H1 (cell line): ENCODE measurements around the gene AGAP1. TPM values are rescaled to one million over a fixed set of nuclear protein-coding genes. Genes with fewer than 3 reads are reported as not detected.

ENCODE experiments used
- BRCA1 ChIP-seq: IDR thresholded peaks from 2 replicates; pipeline ENCODE4 v1.6.1; 2012; ENCODE audit warnings: low read depth, low read length, improper control_type of control experiment
- POU5F1 ChIP-seq: IDR thresholded peaks from 2 replicates; pipeline ENCODE4 v1.6.1; 2011; ENCODE audit warnings: low read depth, mild to moderate bottlenecking, low read length, moderate library complexity
- polyA plus RNA-seq, 7 experiments: library from polyadenylated mRNA; depleted of rRNA in 3 of 7; stranded (reverse) in 5 of 7; unstranded in 2 of 7; fragments of >200 nt in 5 of 7; fragments of 200-250 nt in 2 of 7; gene quantifications; 1 replicate in 5 of 7; 2 replicates in 1 of 7; 4 replicates in 1 of 7; pipeline versions ENCODE4 v1.2.1 to v1.2.3, GENCODE V29; 2011 to 2013; ENCODE audit warnings: missing spikeins in 2 of 7, mixed read lengths in 2 of 7
- total RNA-seq: library from RNA; stranded (reverse); fragmentation: NEBNext Ultra II Directional; extraction: Animal tissue kit (Norgen Biotek cat#: 25700); gene quantifications from 2 replicates; pipeline ENCODE4 v1.2.1, GENCODE V29; 2021

The AGAP1 gene
- total and polyA plus RNA-seq, 2 of the 8 experiments (the other 6 are each of a cell fraction or from before 2014, with no cell fraction given): 18.1 to 39.4 TPM

- TF ChIP-seq BRCA1: no peak
- no peak for TF ChIP-seq POU5F1
These were observed 358.1 kb downstream of the AGAP1 start (continued) for GRCh38 chr2:235851828-235852525.
